ENCODE measurements around the gene COL11A1.

- TF ChIP-seq CTCF (IDR thresholded peaks at IDR 0.05) (no peak), POLR2A (IDR thresholded peaks at IDR 0.05) (no peak)
These were observed 270.3 kb downstream of the COL11A1 start for GRCh38 chr1:102838016-102838415.

Data from esophagus squamous epithelium (tissue), 4 donors.